Testis (tissue), 3 donors: ENCODE data around the gene PAK1. TPM values are rescaled to one million over a fixed set of nuclear protein-coding genes. Genes with fewer than 3 reads are reported as not detected.

ENCODE experiments used
- DNase-seq: peaks from one replicate; pipeline ENCODE4 v3.0.0-alpha.2; 2019
- H3K27ac ChIP-seq, 2 donors: fragments of 200-600 bp; sonication (generic); one replicate each; pipeline ENCODE4 v1.5.1; 2019
- H3K27me3 ChIP-seq: fragments of 200-600 bp; sonication (generic); one replicate; pipeline ENCODE4 v1.5.1; 2019
- H3K36me3 ChIP-seq: fragments of 200-600 bp; sonication (generic); one replicate; pipeline ENCODE4 v1.5.1; 2017; ENCODE audit warnings: low read depth; ENCODE audit errors: missing control alignments
- H3K4me1 ChIP-seq: fragments of 200-600 bp; sonication (generic); one replicate; pipeline ENCODE4 v1.5.1; 2019
- H3K4me3 ChIP-seq, 2 donors: fragments of 200-600 bp; sonication (generic); one replicate each; pipeline ENCODE4 v1.5.1; 2017 to 2019
- H3K9me3 ChIP-seq: fragments of 200-600 bp; sonication (generic); one replicate; pipeline ENCODE4 v1.5.1; 2017
- POLR2A ChIP-seq: fragments of 450-650 bp; IDR thresholded peaks from one replicate; pipeline ENCODE4 v1.6.1; 2017; ENCODE audit warnings: antibody characterized with exemption, mild to moderate bottlenecking, moderate library complexity
- WGBS, 2 donors: methylation state at CpG; one replicate each; pipeline ENCODE4 v1.1.5; 2018; 5-methylcytosine and 5-hydroxymethylcytosine counted together
- intact Hi-C: fragments of 100-400 bp; cut with DNase I; formaldehyde crosslinking; loops from one replicate; pipeline ENCODE4 v1.15.1; 2023; ENCODE audit warnings: low total_unique reads
- polyA plus RNA-seq: library from polyadenylated mRNA; stranded (reverse); fragments of 350-450 nt; fragmentation: Illumina TruSeq; extraction: RNeasy Lipid Tissue Mini Kit (QIAGEN cat#74804); gene quantifications from one replicate; pipeline ENCODE4 v1.2.3, GENCODE V29; 2014; ENCODE audit warnings: low read depth, low replicate concordance; ENCODE audit not compliant: insufficient read depth
- total RNA-seq, 2 donors: library from RNA; depleted of rRNA; stranded (reverse); fragments of >200 nt; gene quantifications; one replicate each; pipeline ENCODE4 v1.2.3, GENCODE V29; 2016
- TF ChIP-seq, protein P1 (sequence below), 3 experiments: fragments of 450-650 bp in 2 of 3; fragments of 200-600 bp in 1 of 3; sonication (generic) in 1 of 3; IDR thresholded peaks; one replicate each; pipeline ENCODE4 v1.5.1; 2016 to 2019; ENCODE audit warnings: antibody characterized with exemption in 3 of 3, mild to moderate bottlenecking in 2 of 3, moderate library complexity in 1 of 3

Gene PAK1
- total and polyA plus RNA-seq, 3 donors from 2014 or later, result 60.1 to 80.9 (median 63.2) TPM

DNA sequence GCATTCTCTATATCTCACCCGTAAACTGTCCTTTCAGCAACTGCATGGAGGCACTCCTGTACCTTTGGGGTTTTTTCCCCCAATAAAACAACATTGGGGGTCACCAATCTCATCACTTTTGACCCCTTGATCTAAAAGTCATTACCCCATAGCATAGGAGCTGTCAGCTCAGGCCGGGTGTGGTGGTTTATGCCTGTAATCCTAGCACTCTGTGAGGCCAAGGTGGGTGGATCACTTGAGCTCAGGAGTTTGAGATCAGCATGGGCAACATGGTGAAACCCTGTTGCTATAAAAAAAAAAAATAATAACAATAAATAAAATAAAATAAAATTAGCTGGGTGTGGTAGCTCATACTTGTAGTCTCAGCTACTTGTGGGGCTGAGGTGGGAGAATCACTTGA, 155.3 kb downstream of the PAK1 start:
- DNase-seq, result no peak
- Histone ChIP-seq H3K27me3 (no peaks in the 10 kb centered on the region), H3K4me3 (no peak overlapping the region), H3K9me3 (no peaks in the 10 kb centered on the region), H3K27ac (no peak overlapping the region), H3K4me1 (no peaks in the 10 kb centered on the region), H3K36me3 (no peaks in the 10 kb centered on the region)
- TF ChIP-seq, protein P1, sequence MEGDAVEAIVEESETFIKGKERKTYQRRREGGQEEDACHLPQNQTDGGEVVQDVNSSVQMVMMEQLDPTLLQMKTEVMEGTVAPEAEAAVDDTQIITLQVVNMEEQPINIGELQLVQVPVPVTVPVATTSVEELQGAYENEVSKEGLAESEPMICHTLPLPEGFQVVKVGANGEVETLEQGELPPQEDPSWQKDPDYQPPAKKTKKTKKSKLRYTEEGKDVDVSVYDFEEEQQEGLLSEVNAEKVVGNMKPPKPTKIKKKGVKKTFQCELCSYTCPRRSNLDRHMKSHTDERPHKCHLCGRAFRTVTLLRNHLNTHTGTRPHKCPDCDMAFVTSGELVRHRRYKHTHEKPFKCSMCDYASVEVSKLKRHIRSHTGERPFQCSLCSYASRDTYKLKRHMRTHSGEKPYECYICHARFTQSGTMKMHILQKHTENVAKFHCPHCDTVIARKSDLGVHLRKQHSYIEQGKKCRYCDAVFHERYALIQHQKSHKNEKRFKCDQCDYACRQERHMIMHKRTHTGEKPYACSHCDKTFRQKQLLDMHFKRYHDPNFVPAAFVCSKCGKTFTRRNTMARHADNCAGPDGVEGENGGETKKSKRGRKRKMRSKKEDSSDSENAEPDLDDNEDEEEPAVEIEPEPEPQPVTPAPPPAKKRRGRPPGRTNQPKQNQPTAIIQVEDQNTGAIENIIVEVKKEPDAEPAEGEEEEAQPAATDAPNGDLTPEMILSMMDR (IDR thresholded peaks at IDR 0.05), result no peak
- no peak for TF ChIP-seq POLR2A
- intact Hi-C loops, result no loop called here
- WGBS, 2 donors, result 87 to 98% methylated on average over 2 of the region's 2 CpGs

DNA sequence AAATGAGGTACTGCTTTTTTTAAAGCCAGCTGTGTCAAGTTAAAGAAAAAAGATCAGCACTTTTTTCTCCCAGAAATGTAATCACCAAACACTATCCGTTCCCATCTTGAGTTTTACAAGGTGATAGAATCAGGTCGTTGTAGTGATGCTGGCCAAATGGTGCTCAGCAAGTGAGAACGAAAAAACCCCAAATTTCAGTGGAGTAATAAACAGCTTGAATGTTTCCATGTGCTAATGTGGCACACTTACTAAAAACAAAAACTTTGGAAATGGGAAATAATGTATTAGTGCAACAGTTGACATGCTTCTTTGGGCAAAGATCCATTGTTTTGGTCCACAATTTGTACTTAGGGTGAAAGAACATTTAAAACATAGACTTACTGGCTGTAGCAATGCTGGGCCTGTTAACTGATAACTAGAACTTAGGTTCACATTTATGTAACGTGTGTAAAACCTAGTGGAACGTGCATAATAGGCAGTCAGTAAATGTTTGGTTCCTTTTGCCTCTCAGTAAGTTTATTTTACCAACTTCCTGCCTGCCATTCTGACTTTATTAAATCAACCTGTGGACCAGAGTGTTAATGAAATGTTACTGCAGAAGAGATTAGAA, 157.1 kb downstream of the PAK1 start:
- TF ChIP-seq, protein P1 (IDR thresholded peaks at IDR 0.05), result no peak
- no peak for TF ChIP-seq POLR2A
- WGBS, 2 donors, result 39 to 42% methylated on average over 5 of the region's 5 CpGs

DNA sequence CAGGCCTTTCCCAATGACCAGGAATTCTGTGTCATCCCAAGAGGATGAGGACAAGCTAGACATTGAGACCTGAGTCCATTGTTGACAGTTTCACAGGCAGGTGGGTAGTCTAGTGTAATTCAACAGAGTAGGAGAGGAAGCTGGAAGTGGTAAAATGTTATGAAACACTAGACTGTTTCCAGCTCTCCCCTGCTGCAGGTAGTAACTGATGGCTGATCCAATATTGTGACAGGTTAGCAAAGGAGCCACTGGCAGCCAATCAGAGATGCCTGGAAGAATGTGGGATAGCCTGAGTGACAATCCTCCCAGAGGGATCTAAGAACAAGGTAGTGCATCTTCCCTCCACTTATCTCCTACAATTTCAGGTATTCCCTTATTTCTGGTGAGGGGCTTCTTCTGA, 161.8 kb downstream of the PAK1 start:
- H3K27me3 ChIP-seq, result no peaks in the 10 kb centered on the region
- no peak for TF ChIP-seq POLR2A
- TF ChIP-seq, protein P1 (IDR thresholded peaks at IDR 0.05), result no peak
- H3K27ac ChIP-seq, result no peak overlapping the region
- H3K9me3 ChIP-seq, result no peaks in the 10 kb centered on the region
- no peak overlapping the region for H3K4me3 ChIP-seq
- no peaks in the 10 kb centered on the region for H3K36me3 ChIP-seq
- H3K4me1 ChIP-seq, result no peaks in the 10 kb centered on the region
- DNase-seq, result no peak
- intact Hi-C loops, result no loop called here

More for the DNA sequence above, 157.1 kb downstream of the PAK1 start:
- H3K27ac ChIP-seq, result no peak overlapping the region
- no peak for DNase-seq
- no peaks in the 10 kb centered on the region for H3K9me3 ChIP-seq
- no peaks in the 10 kb centered on the region for H3K27me3 ChIP-seq
- H3K4me1 ChIP-seq, result no peaks in the 10 kb centered on the region
- intact Hi-C loops, result no loop called here
- no peak overlapping the region for H3K4me3 ChIP-seq
- no peaks in the 10 kb centered on the region for H3K36me3 ChIP-seq

DNA sequence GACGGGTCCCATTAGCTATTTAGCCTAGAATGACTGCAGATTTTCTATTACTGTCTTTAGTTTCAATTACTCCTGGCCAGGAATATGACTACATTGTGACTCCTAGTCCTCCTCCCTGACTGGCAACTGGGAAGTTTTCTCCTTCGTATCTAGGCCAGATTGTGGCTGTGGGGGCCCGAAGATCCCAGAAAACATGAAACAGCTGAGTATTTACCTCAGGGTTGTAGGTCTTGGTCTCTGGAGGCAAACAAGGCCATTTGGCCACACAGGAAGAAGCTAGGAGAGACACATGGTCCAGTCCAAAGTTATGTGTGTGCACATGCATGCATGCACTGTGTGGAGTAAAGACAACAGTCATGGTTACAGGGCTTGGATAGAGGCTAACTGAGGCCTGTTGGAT, 162.2 kb downstream of the PAK1 start:
- Histone ChIP-seq H3K4me1 (no peaks in the 10 kb centered on the region), H3K4me3 (no peak overlapping the region), H3K27me3 (no peaks in the 10 kb centered on the region), H3K27ac (no peak overlapping the region), H3K9me3 (no peaks in the 10 kb centered on the region), H3K36me3 (no peaks in the 10 kb centered on the region)
- WGBS, 2 donors, result 68 to 72% methylated on average over 3 of the region's 3 CpGs
- DNase-seq, result no peak
- intact Hi-C loops, result no loop called here
- TF ChIP-seq, protein P1 (IDR thresholded peaks at IDR 0.05), result no peak
- no peak for TF ChIP-seq POLR2A

DNA sequence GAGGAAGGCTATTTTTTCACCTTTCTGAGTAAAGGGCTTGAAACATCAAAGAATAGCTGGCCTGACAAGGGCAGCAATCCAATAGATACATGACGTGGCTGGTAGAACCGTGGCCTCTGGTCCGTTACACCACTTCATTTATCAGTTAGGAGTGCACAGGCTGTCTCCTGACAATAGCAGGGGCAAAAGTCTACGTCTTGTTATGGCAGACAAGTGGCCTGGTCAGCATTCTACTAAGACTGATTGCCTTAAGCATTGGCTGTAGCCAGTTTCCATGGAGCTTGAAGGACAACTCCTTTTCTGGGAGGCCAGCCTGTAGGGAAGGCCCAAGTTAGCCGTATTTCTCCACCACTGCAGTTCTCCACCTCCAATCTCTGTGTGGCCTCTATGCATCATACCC, 163.2 kb downstream of the PAK1 start:
- Histone ChIP-seq H3K27ac (no peak overlapping the region), H3K4me1 (no peaks in the 10 kb centered on the region), H3K36me3 (no peaks in the 10 kb centered on the region), H3K9me3 (no peaks in the 10 kb centered on the region), H3K4me3 (no peak overlapping the region), H3K27me3 (no peaks in the 10 kb centered on the region)
- WGBS, 2 donors, result 73 to 82% methylated on average over 5 of the region's 5 CpGs
- DNase-seq, result no peak
- intact Hi-C loops, result no loop called here
- TF ChIP-seq, protein P1 (IDR thresholded peaks at IDR 0.05), result no peak
- no peak for TF ChIP-seq POLR2A
